Mucosa of rectum (tissue), 2 donors: ENCODE data around the gene PIGT.

Experiments
- H3K27ac ChIP-seq, 2 donors: one replicate each; pipeline ENCODE4 v1.7.0; 2013; ENCODE audit warnings: inconsistent platforms in 2 of 2, low read depth in 2 of 2, low read length in 2 of 2
- H3K27me3 ChIP-seq, 2 donors: one replicate each; pipeline ENCODE4 v1.7.0; 2013; ENCODE audit warnings: low read length in 2 of 2; ENCODE audit not compliant: control insufficient read depth in 2 of 2, insufficient read depth in 2 of 2
- H3K36me3 ChIP-seq, 2 donors: one replicate each; pipeline ENCODE4 v1.7.0; 2013; ENCODE audit warnings: low read length in 2 of 2; ENCODE audit not compliant: control insufficient read depth in 2 of 2, insufficient read depth in 2 of 2
- H3K4me1 ChIP-seq, 2 donors: one replicate each; pipeline ENCODE4 v1.7.0; 2013; ENCODE audit warnings: low read length in 2 of 2, mild to moderate bottlenecking in 1 of 2; ENCODE audit not compliant: control insufficient read depth in 2 of 2, insufficient read depth in 2 of 2
- H3K4me3 ChIP-seq, 2 donors: one replicate each; pipeline ENCODE4 v1.7.0; 2013; ENCODE audit warnings: low read length in 2 of 2
- H3K9ac ChIP-seq, 2 donors: one replicate each; pipeline ENCODE4 v1.7.0; 2013; ENCODE audit warnings: low read length in 2 of 2, low read depth in 1 of 2, mild to moderate bottlenecking in 1 of 2
- H3K9me3 ChIP-seq, 2 donors: one replicate each; pipeline ENCODE4 v1.7.0; 2013; ENCODE audit warnings: low read length in 2 of 2; ENCODE audit not compliant: control insufficient read depth in 2 of 2
- donor health status: healthy.
- donor health status: Normal muscosa, but diverticular disease.

Gene PIGT

GRCh38 chr20:45399018-45399417 lies 16.9 kb upstream of the PIGT start:
- Histone ChIP-seq H3K27ac (no peak overlapping the region), H3K36me3 (no peaks in the 10 kb centered on the region), H3K27me3 (no peaks in the 10 kb centered on the region), H3K9ac (no peak overlapping the region), H3K4me3 (no peak overlapping the region), H3K9me3 (peaks cover 0 to 4% of the 10 kb centered on the region in 2 donors), H3K4me1 (no peaks in the 10 kb centered on the region)

GRCh38 chr20:45400346-45401031 lies 15.5 kb upstream of the PIGT start:
- H3K9ac ChIP-seq = no peak overlapping the region
- H3K27ac ChIP-seq = no peak overlapping the region
- no peak overlapping the region for H3K4me3 ChIP-seq
- H3K9me3 ChIP-seq = peaks cover 0 to 4% of the 10 kb centered on the region in 2 donors
- H3K27me3 ChIP-seq = no peaks in the 10 kb centered on the region
- H3K36me3 ChIP-seq = no peaks in the 10 kb centered on the region
- peaks cover 3 to 6% of the 10 kb centered on the region in 2 donors for H3K4me1 ChIP-seq

- no peak overlapping the region for H3K4me3 ChIP-seq
- H3K9ac ChIP-seq = no peak overlapping the region
- peaks cover 11 to 13% of the 10 kb centered on the region in 2 donors for H3K4me1 ChIP-seq
- no peaks in the 10 kb centered on the region for H3K27me3 ChIP-seq
- H3K9me3 ChIP-seq = peaks cover 0 to 4% of the 10 kb centered on the region in 2 donors
- no peak overlapping the region for H3K27ac ChIP-seq
- no peaks in the 10 kb centered on the region for H3K36me3 ChIP-seq
Measured at GRCh38 chr20:45402946-45403345, 13.0 kb upstream of the PIGT start.

- no peak overlapping the region for H3K4me3 ChIP-seq
- H3K9me3 ChIP-seq = peaks cover 0 to 4% of the 10 kb centered on the region in 2 donors
- H3K27ac ChIP-seq = no peak overlapping the region
Measured at GRCh38 chr20:45404438-45404837, 11.5 kb upstream of the PIGT start.

GRCh38 chr20:45405571-45406259 lies 10.2 kb upstream of the PIGT start:
- Histone ChIP-seq H3K27me3 (no peaks in the 10 kb centered on the region), H3K9me3 (no peaks in the 10 kb centered on the region), H3K27ac (peak overlapping the region; percentile 89 to 94), H3K4me1 (peaks cover 38 to 39% of the 10 kb centered on the region in 2 donors), H3K36me3 (peaks cover 11 to 17% of the 10 kb centered on the region in 2 donors), H3K4me3 (peak overlapping the region; percentile 80 to 87), H3K9ac (peak overlapping the region; percentile 92 to 95)

More at GRCh38 chr20:45404438-45404837, 11.5 kb upstream of the PIGT start:
- Histone ChIP-seq H3K36me3 (peaks cover 1 to 6% of the 10 kb centered on the region in 2 donors), H3K9ac (no peak overlapping the region), H3K27me3 (no peaks in the 10 kb centered on the region), H3K4me1 (peaks cover 25 to 26% of the 10 kb centered on the region in 2 donors)

- H3K4me3 ChIP-seq = peak overlapping the region; percentile 80 to 87
- no peaks in the 10 kb centered on the region for H3K9me3 ChIP-seq
- H3K9ac ChIP-seq = peak overlapping the region; percentile 92 to 95
- no peaks in the 10 kb centered on the region for H3K27me3 ChIP-seq
- peak overlapping the region; percentile 89 to 94 for H3K27ac ChIP-seq
- peaks cover 44% of the 10 kb centered on the region in 2 donors for H3K4me1 ChIP-seq
- H3K36me3 ChIP-seq = peaks cover 11 to 18% of the 10 kb centered on the region in 2 donors
Measured at GRCh38 chr20:45406260-45407066, 9.5 kb upstream of the PIGT start.

- Histone ChIP-seq H3K27me3 (no peaks in the 10 kb centered on the region), H3K36me3 (peaks cover 11 to 18% of the 10 kb centered on the region in 2 donors), H3K27ac (peak overlapping the region; percentile 89 to 94), H3K9me3 (no peaks in the 10 kb centered on the region), H3K9ac (peak overlapping the region; percentile 92 to 95), H3K4me3 (peak overlapping the region; percentile 80 to 87), H3K4me1 (peaks cover 51% of the 10 kb centered on the region in 2 donors)
Measured at GRCh38 chr20:45407067-45407745, 8.7 kb upstream of the PIGT start.

GRCh38 chr20:45407783-45408645 lies 7.9 kb upstream of the PIGT start, which contains the start of gene DBNDD2:
Gene DBNDD2, plus strand, starts transcription at chr20:45408289. Its CDS starts 179 bp downstream, at chr20:45408468.
- Histone ChIP-seq H3K9ac (peak within 1 kb of the TSS; percentile 92 to 95), H3K27ac (peak within 1 kb of the TSS; percentile 89 to 94), H3K4me1 (peaks cover 55 to 56% of the 10 kb centered on the region in 2 donors), H3K27me3 (no peaks in the 10 kb centered on the region), H3K4me3 (peak within 1 kb of the TSS; percentile 80 to 87), H3K36me3 (peaks cover 11 to 18% of the 10 kb centered on the region in 2 donors), H3K9me3 (no peaks in the 10 kb centered on the region)
